Neutrophil (primary cell): ENCODE results near the gene SPEM3.
"Not testable (repeated sequence)": the region's sequence is repeated elsewhere in the genome, so short reads cannot be mapped to it uniquely, and the experiment has no call there.

ENCODE experiments used
- H3K27ac ChIP-seq: fragments of 200-600 bp; sonication (generic); 2 replicates; pipeline ENCODE4 v1.5.1; 2016; ENCODE audit warnings: mild to moderate bottlenecking, moderate library complexity
- H3K27me3 ChIP-seq: fragments of 200-600 bp; sonication (generic); 2 replicates; pipeline ENCODE4 v1.6.0; 2016; ENCODE audit warnings: mild to moderate bottlenecking
- H3K36me3 ChIP-seq: fragments of 200-600 bp; sonication (generic); 2 replicates; pipeline ENCODE4 v1.5.1; 2017
- H3K4me1 ChIP-seq, 2 experiments: fragments of 200-600 bp in 1 of 2; sonication (generic) in 1 of 2; 1 replicate in 1 of 2; 2 replicates in 1 of 2; pipeline versions ENCODE4 v1.5.1 to v1.6.1; 2013 to 2016; ENCODE audit warnings: low read depth in 1 of 2, low read length in 1 of 2, mild to moderate bottlenecking in 1 of 2, moderate library complexity in 1 of 2; ENCODE audit not compliant: control insufficient read depth in 1 of 2, insufficient read depth in 1 of 2
- H3K4me3 ChIP-seq, 2 experiments: fragments of 200-600 bp in 1 of 2; sonication (generic) in 1 of 2; 1 replicate in 1 of 2; 2 replicates in 1 of 2; pipeline ENCODE4 v1.5.1; 2013 to 2016; ENCODE audit warnings: low read depth in 1 of 2, low read length in 1 of 2, mild to moderate bottlenecking in 1 of 2, moderate library complexity in 1 of 2
- H3K9me3 ChIP-seq: fragments of 200-600 bp; sonication (generic); 2 replicates; pipeline ENCODE4 v1.5.1; 2016

SPEM3 gene

DNA sequence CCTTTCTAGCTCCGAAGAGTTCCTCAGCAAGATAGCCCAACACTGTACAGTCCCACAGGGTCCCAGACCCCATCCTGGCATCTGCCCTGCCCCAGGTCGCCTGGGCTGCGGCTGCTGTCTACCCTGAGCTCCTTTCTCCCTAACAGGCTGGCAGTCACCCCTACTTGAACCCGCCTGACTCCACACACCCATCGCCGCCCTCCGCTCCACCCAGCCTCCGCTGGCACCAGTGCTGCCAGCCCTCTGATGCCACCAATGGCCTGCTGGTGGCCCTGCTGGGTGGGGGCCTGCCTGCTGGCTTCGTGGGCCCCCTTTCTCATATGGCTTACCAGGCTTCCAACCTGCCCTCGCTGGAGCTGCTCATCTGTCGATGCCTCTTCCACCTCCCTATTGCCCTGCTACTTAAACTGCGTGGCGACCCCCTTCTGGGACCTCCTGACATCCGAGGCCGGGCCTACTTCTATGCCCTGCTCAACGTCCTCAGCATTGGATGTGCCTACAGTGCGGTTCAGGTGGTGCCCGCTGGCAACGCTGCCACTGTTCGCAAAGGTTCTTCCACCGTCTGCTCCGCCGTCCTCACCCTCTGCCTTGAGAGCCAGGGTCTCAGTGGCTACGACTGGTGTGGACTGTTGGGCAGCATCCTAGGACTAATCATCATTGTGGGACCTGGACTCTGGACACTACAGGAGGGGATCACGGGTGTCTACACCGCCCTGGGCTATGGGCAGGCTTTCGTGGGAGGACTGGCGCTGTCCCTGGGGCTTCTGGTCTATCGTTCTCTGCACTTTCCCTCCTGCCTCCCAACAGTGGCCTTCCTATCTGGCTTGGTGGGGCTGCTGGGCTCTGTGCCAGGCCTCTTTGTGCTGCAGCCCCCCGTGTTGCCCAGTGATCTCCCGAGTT, 53.4 kb downstream of the SPEM3 start:
- peaks cover 50 to 52% of the 10 kb centered on the region in 2 experiments for H3K4me1 ChIP-seq

More for the DNA sequence above, 53.4 kb downstream of the SPEM3 start:
- H3K36me3 ChIP-seq, H3K27me3 ChIP-seq, H3K4me3 ChIP-seq, H3K9me3 ChIP-seq, H3K27ac ChIP-seq: not testable (repeated sequence)
